Heart right ventricle (tissue), 16 donors: Measurements from ENCODE around the gene NOL6. TPM values are rescaled to one million over a fixed set of nuclear protein-coding genes. Genes with fewer than 3 reads are reported as not detected.
A peak's percentile ranks its signal among the peaks of the same experiment; 100 is the strongest.

Source experiments
- ATAC-seq, 8 donors: fragments of 200-7000 bp; cut with Tn5 transposase; one replicate each; pipeline ENCODE4 v1.9.1; 2020; ENCODE audit warnings: mild to moderate bottlenecking in 8 of 8, moderate library complexity in 8 of 8, moderate number of reproducible peaks in 1 of 8
- DNase-seq, 2 donors: peaks; one replicate each; pipeline ENCODE4 v3.0.0-alpha.2; 2020
- H3K27ac ChIP-seq, 10 donors: fragments of 200-600 bp; sonication (generic) in 2 of 10; one replicate each; pipeline versions ENCODE4 v1.5.0 to v1.8.0; 2020 to 2022; ENCODE audit warnings: mild to moderate bottlenecking in 3 of 10
- H3K27me3 ChIP-seq, 7 donors: fragments of 200-600 bp; one replicate each; pipeline ENCODE4 v1.8.0; 2021 to 2022; ENCODE audit warnings: mild to moderate bottlenecking in 2 of 7
- H3K36me3 ChIP-seq, 9 donors: fragments of 200-600 bp; sonication (generic) in 1 of 9; one replicate each; pipeline versions ENCODE4 v1.5.0 to v1.8.0; 2020 to 2022; ENCODE audit warnings: mild to moderate bottlenecking in 2 of 9
- H3K4me1 ChIP-seq, 9 donors: fragments of 200-600 bp; sonication (generic) in 1 of 9; one replicate each; pipeline versions ENCODE4 v1.5.0 to v1.8.0; 2020 to 2022; ENCODE audit warnings: mild to moderate bottlenecking in 4 of 9
- H3K4me3 ChIP-seq, 10 donors: fragments of 200-600 bp; sonication (generic) in 2 of 10; one replicate each; pipeline versions ENCODE4 v1.5.0 to v1.8.0; 2020 to 2022; ENCODE audit warnings: mild to moderate bottlenecking in 7 of 10, moderate library complexity in 2 of 10
- H3K9me3 ChIP-seq, 11 donors: fragments of 200-600 bp in 10 of 11; sonication (generic) in 2 of 11; one replicate each; pipeline versions ENCODE4 v1.5.0 to v1.8.0; 2013 to 2022; ENCODE audit warnings: mild to moderate bottlenecking in 2 of 11, control low read depth in 1 of 11, moderate library complexity in 1 of 11
- WGBS, 2 donors: extraction: QIAGEN DNeasy Blood & Tissue Kit; methylation state at CpG; one replicate each; pipeline ENCODE4 v1.1.7; 2013; ENCODE audit warnings: inconsistent platforms in 1 of 2; 5-methylcytosine and 5-hydroxymethylcytosine counted together
- intact Hi-C, 10 donors: fragments of 100-400 bp; cut with DNase I; formaldehyde crosslinking; loops; one replicate each; pipeline versions ENCODE4 v1.11.1 to v1.14.2; 2022
- polyA plus RNA-seq, 2 donors: library from polyadenylated mRNA; stranded (reverse); fragments of 200-250 nt; gene quantifications; one replicate each; pipeline ENCODE4 v1.2.3, GENCODE V29; 2013
- total RNA-seq, 10 donors: library from RNA; stranded (reverse); fragmentation: NEBNext Ultra II Directional in 3 of 10; extraction: Animal tissue kit (Norgen Biotek cat#: 25700) in 3 of 10; gene quantifications; one replicate each; pipeline versions ENCODE4 v1.2.1 to v1.2.4, GENCODE V29; 2021 to 2023
- TF ChIP-seq, protein P1 (sequence below), 9 donors: fragments of 200-600 bp; sonication (generic) in 2 of 9; IDR thresholded peaks; one replicate each; pipeline versions ENCODE4 v1.5.0 to v1.8.0; 2021 to 2022; ENCODE audit warnings: antibody characterized with exemption in 9 of 9, mild to moderate bottlenecking in 5 of 9, moderate library complexity in 1 of 9
- donor health status: Arrhythmogenic right ventricular cardiomyopathy.
- donor health status: ischemic (EF 13 %, LVEDD 7.1; RV severe dilation, severe dysfunction).
- donor health status: healthy with polysubstance abuse.
- donor health status: DM: no; HTN: yes; CAD: no.
- donor health status: DM: no; HTN: no; CAD: no.
- donor health status: ischemic (EF 25% LVEDD 6.9; RV normal size, moderate dysfunction).
- donor health status: ischemic (EF 25% LVEDD 5.7; RV mildly dilated, moderate dysfunction).
- donor health status: healthy.
- donor health status: DM: yes; HTN: yes; CAD: no.
- donor health status: Ischemic cardiomyopathy.
- donor health status: ischemic (EF 35%, LVEDD 5.7; RV mildly dilated, moderate dysfunction).
- donor health status: nonischemic (EF 11% LVEDD 7.7; RV severe dilation, severe dysfunction).
- donor health status: DM: yes; HTN: yes; CAD: no.
- donor health status: PGD.
- donor health status: ischemic (EF 29% LVEDD 5.4; RV normal size, mild dysfunction).
- donor health status: nonischemic (EF 23%, LVEDD 6.1; RV moderate dilation, normal function).

NOL6 gene
- total and polyA plus RNA-seq, 12 donors, result 13.0 to 23.2 (median 15.1) TPM

GRCh38 chr9:33436445-33436844 lies 37.3 kb downstream of the NOL6 start:
- 38 to 51% methylated on average over 8 of the region's 8 CpGs for WGBS, 2 donors
- peak in 7 of 8 donors; percentile 16 to 60 (median 30) for ATAC-seq
- Histone ChIP-seq H3K4me1 (peaks cover 4 to 45% (median 30%) of the 10 kb centered on the region in 9 donors), H3K27me3 (peaks cover 0 to 5% (median 0%) of the 10 kb centered on the region in 7 donors), H3K9me3 (no peaks in the 10 kb centered on the region), H3K27ac (peak overlapping the region in 8 of 10 donors; percentile 22 to 62 (median 42)), H3K36me3 (no peaks in the 10 kb centered on the region), H3K4me3 (no peak overlapping the region)
- TF ChIP-seq, protein P1, sequence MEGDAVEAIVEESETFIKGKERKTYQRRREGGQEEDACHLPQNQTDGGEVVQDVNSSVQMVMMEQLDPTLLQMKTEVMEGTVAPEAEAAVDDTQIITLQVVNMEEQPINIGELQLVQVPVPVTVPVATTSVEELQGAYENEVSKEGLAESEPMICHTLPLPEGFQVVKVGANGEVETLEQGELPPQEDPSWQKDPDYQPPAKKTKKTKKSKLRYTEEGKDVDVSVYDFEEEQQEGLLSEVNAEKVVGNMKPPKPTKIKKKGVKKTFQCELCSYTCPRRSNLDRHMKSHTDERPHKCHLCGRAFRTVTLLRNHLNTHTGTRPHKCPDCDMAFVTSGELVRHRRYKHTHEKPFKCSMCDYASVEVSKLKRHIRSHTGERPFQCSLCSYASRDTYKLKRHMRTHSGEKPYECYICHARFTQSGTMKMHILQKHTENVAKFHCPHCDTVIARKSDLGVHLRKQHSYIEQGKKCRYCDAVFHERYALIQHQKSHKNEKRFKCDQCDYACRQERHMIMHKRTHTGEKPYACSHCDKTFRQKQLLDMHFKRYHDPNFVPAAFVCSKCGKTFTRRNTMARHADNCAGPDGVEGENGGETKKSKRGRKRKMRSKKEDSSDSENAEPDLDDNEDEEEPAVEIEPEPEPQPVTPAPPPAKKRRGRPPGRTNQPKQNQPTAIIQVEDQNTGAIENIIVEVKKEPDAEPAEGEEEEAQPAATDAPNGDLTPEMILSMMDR (IDR thresholded peaks at IDR 0.05), result no peak
- intact Hi-C loops, result no loop called here
- no peak for DNase-seq

DNA sequence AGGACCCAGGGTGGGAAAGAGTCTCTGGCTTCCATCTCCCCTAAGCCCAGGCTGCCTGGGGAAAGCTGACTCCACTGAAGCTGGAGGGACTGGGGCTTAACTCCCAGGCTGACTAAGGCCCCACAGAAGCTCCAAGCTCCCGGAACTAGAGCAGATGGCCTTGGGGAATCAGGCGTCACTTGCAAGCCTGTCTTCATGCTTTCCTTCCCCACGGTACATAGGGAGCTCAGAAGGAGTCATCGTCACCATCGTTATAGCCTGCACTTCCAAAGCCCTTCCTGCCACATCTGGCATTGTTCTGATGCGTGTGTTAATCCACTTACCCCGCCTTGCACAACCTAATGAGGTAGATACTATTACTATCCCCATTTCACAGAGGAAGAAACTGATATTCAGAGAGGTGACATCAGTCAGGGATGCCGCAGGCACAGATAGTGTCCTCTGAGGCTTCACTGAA lies 37.9 kb downstream of the NOL6 start:
- DNase-seq (no peak), ATAC-seq (peak in 6 of 8 donors; percentile 3 to 54 (median 25))
- TF ChIP-seq, protein P1 (IDR thresholded peaks at IDR 0.05), result no peak
- H3K4me1 ChIP-seq, result peaks cover 5 to 50% (median 30%) of the 10 kb centered on the region in 9 donors
- WGBS, 2 donors, result 54 to 57% methylated on average over 8 of the region's 8 CpGs
- H3K9me3 ChIP-seq, result no peaks in the 10 kb centered on the region
- H3K36me3 ChIP-seq, result no peaks in the 10 kb centered on the region
- H3K27me3 ChIP-seq, result peaks cover 0 to 5% (median 0%) of the 10 kb centered on the region in 7 donors
- peak overlapping the region in 6 of 10 donors; percentile 28 to 62 (median 46) for H3K27ac ChIP-seq
- intact Hi-C loops, result no loop called here
- H3K4me3 ChIP-seq, result no peak overlapping the region

- H3K9me3 ChIP-seq, result no peaks in the 10 kb centered on the region
- H3K4me3 ChIP-seq, result no peak overlapping the region
- TF ChIP-seq, protein P1 (IDR thresholded peaks at IDR 0.05), result no peak
- H3K27me3 ChIP-seq, result peaks cover 0 to 5% (median 0%) of the 10 kb centered on the region in 7 donors
- H3K27ac ChIP-seq, result no peak overlapping the region
- WGBS, 2 donors, result 77 to 82% methylated on average over 16 of the region's 16 CpGs
- intact Hi-C loops, result no loop called here
- H3K36me3 ChIP-seq, result no peaks in the 10 kb centered on the region
- ATAC-seq (no peak), DNase-seq (no peak)
- peaks cover 1 to 44% (median 25%) of the 10 kb centered on the region in 9 donors for H3K4me1 ChIP-seq
These were observed 39.2 kb downstream of the NOL6 start for GRCh38 chr9:33434317-33435105.

- Histone ChIP-seq H3K36me3 (no peaks in the 10 kb centered on the region), H3K9me3 (no peaks in the 10 kb centered on the region), H3K4me3 (no peak overlapping the region), H3K27me3 (peaks cover 0 to 5% (median 0%) of the 10 kb centered on the region in 7 donors), H3K4me1 (peaks cover 0 to 38% (median 22%) of the 10 kb centered on the region in 9 donors), H3K27ac (no peak overlapping the region)
- intact Hi-C loops, result no loop called here
- TF ChIP-seq, protein P1 (IDR thresholded peaks at IDR 0.05), result no peak
- ATAC-seq (no peak), DNase-seq (no peak)
- WGBS, 2 donors, result 91 to 94% methylated on average over 8 of the region's 8 CpGs
These were observed 39.9 kb downstream of the NOL6 start for GRCh38 chr9:33433871-33434270.
